ENCODE data around the gene MYO1H.

The MYO1H gene

DNA sequence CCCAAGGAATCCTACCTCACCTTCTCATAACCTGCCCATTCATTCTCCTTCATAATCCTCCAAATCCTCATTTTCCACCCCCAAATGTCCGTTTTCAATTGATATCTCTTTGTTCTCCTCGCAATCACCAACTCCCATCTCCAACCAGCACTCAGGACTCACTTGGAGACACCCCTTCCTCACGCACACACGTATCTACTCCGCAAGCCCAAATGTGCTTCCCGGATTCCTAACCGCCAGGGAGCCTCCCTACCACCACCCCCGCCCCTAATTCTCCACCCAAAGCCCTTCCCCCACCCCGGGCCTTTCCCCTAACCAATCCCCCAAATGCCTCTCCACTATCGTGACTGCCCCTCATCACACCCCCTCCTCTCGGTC is 129.1 kb downstream of the MYO1H start:
- no peak for DNase-seq

- peak; percentile 95 for DNase-seq
Observed at GRCh38 chr12:109477185-109477962, 129.7 kb downstream of the MYO1H start, which contains the start of the genes KCTD10 and UBE3B. TSS of gene KCTD10 (minus strand) at chr12:109477300. CDS start at chr12:109477262, 38 bp downstream. TSS of gene UBE3B (plus strand) at chr12:109477634. CDS start at chr12:109483552, 5,918 bp downstream.

- DNase-seq: no peak
Observed at GRCh38 chr12:109477963-109478315, 130.2 kb downstream of the MYO1H start.

DNA sequence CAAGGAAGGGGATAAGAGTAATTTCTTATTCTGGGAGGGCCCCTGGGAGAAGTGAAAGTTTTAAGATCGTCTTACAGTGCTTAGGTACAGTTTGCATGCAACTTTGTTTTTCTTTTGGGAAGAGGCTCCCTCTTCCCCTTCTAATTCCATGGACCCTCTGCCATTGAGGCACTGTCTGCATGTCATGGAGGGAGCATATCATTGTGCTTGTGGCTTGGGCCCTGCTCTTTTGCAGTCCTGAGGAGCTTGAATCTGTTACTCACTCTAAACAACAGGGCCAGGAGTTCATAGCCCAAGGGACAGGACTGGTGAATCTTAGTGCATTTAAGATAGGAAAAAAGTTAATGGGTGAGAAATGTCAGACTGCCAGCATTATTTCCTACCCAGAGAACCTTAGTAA is 132.1 kb downstream of the MYO1H start:
- DNase-seq: no peak

- no peak for DNase-seq
Observed at GRCh38 chr12:109480356-109480755, 132.7 kb downstream of the MYO1H start.

GRCh38 chr12:109481863-109482262 is 134.2 kb downstream of the MYO1H start:
- DNase-seq: no peak

DNA sequence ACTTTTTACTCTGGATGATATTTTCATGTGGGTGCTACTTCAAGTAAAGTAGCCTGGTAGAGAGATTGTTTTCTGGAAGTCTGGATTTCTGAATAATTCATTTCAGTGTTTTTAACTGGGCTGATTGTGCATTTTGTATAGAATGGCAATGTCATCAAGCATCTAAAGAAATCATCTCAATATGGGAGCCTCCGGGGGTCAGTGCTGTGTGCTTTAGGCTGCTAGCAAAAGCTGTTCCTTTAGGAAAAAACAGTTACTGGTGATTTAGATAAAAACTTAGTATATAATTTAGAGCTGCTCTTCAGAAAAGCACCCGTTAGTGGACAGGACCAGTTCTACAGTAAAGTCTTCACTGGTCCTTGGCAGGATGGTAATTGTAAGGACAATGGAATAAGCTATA is 134.8 kb downstream of the MYO1H start:
- DNase-seq: no peak

- no peak for DNase-seq
Observed at GRCh38 chr12:109482894-109483293, 135.2 kb downstream of the MYO1H start.

DNA sequence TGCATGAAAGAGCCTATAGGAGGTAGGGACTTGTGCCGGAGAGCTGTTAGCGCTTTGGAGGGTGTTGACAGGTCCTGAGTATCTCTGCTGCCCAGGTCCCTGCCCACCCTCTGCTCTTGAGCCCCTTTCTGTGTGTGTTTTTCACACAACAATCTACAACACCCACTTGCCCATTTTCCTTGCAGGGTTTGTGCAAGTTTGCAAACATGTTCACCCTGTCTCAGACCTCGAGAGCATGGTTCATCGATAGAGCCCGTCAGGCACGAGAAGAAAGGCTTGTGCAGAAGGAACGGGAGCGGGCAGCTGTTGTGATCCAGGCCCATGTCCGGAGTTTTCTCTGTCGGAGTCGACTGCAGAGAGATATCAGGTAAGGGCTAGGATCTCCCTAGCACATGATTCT is 135.6 kb downstream of the MYO1H start:
- no peak for DNase-seq

- no peak for DNase-seq
Observed at GRCh38 chr12:109485201-109485600, 137.5 kb downstream of the MYO1H start.

DNA sequence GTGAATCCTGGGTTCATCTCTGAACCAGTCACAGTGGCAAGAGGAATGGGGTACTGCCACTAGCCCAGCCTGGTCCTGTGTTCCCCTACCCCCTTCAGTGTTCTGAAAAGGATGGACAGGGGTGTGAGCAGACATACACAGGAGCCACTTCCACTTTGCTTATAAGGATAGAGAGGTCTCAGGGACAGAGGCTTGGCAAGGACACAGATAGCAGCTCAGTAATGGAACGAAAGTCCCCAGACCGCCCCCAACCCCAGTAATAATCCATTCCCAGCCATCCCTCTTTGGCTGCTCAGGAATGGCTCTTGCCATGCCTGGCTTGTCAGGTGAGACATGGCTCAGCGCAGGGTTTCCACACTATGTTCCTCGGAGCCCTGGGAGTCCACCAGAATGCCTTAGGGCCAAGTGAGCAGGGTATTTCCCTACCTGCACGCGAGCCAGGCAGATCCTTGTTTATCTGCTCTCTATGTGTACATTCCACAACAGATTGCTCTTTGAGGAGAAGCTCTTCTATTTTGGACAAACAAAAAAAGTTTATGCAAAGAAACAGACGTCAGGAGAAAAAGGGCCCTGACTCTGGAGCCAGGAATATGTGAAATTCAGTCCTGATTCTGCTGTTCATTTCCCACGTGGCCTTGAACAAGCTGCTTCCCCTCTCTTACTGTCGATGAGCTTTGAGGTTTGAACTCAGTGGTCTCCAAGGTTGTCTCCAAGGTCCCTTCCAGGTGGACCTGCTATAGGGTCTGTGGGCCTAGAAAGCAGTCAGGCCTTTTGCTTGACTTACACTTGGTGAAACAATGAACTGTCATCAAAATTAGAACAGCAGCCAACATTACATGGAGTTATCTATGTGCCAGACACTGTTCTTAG is 139.7 kb downstream of the MYO1H start:
- DNase-seq: no peak

- DNase-seq: no peak
Observed at GRCh38 chr12:109488051-109488665, 140.5 kb downstream of the MYO1H start.

GRCh38 chr12:109489016-109489954 is 141.6 kb downstream of the MYO1H start:
- DNase-seq: no peak

DNA sequence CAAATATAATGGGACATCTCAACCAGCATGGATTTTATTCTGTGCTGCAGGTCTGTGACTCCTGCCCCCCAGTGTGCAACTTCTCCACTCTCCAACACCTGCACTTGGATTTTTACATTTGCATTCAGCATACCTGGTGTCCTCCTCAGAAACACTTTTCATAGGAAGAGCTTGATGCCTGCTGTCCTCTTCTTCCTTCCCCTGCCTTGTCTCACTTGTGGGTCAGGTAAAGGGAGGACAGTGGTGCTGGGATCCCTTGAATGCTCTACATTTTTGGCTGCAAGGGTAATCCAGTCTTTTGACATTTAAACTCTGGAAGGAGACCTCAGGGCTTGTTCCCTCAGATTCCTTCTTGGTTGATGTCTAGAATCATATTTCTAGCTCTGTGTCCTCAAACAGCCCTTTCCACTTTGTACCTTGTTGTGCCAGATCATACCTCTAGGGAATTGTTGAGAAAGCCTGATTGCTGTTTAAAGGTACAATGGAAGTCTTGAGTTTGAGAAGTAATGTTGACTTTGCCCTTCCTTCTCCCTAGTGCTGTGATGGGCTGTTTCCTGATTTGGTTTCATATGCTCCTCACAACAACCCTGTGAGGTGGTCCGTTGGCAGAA is 142.4 kb downstream of the MYO1H start:
- DNase-seq: no peak

DNA sequence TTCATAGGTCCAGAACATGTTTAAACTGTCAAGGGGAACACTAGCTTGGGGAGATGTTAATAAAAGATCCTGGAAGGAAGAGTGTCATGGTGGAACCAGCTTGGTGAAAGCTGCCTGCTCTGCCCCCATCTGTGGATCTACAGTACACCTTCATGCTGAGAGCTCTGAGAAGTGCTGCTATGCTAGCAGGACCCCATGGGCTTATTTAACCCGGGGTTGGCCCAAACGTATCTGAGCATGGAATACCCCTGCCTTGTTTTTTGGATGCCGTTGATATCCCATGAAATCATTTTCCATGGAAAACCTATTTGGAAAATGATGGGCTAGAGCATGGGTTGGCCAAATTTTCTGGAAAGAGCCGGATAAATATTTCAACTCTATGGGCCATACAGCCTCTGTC is 144.0 kb downstream of the MYO1H start:
- DNase-seq: no peak

DNA sequence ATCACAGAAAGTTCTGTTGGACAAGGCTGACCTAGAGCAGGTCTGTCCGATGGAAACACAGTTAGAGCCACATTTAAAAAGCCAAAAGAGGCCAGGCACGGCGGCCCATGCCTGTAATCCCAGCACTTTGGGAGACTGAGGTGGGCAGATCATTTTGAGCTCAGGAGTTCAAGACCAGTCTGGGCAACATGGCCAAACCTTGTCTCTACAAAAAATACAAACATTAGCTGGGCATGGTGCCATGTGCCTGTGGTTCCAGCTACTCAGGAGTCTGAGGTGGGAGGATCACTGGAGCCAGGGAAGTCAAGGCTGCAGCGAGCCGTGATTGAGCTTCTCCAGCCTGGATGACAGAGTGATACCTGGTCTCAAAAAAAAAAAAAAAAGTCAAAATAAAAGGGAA is 144.7 kb downstream of the MYO1H start:
- DNase-seq: no peak

DNA sequence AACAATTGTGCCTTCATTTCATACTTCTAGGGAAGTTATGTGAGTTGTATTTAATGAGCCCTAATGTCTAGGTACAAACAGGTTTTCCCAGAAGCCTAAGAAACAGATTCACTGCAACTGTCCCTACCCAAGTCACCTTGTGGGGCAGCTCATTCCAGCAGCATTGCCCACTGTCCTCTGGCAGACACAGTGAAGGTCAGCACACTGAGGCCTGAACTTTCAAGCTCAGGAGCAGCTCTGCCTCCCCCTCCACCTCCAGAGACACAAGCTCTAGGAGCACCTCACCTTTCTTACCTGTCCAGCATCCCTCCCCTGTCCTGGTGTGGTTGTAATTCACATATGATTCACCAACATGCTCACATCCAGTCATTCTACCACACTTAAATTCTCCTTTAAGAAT is 145.4 kb downstream of the MYO1H start:
- DNase-seq: no peak

DNA sequence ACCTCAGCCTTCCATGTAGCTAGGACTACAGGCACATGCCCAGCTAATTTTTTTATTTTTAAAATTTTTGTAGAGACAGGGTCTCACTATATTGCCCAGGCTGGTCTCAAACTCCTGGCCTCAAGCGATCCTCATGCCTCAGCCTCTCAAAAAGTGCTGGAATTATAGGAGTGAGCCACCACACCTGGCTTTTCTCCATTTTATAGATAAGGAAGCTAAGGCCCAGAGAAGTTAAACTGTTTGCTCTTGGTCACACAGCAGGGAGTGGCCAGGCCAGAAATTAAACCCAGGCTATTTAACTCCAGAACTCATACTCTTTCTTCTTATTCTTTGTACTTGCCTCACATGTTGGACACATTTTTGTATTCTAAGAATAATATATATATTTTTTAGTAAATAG is 146.2 kb downstream of the MYO1H start:
- DNase-seq: no peak

DNA sequence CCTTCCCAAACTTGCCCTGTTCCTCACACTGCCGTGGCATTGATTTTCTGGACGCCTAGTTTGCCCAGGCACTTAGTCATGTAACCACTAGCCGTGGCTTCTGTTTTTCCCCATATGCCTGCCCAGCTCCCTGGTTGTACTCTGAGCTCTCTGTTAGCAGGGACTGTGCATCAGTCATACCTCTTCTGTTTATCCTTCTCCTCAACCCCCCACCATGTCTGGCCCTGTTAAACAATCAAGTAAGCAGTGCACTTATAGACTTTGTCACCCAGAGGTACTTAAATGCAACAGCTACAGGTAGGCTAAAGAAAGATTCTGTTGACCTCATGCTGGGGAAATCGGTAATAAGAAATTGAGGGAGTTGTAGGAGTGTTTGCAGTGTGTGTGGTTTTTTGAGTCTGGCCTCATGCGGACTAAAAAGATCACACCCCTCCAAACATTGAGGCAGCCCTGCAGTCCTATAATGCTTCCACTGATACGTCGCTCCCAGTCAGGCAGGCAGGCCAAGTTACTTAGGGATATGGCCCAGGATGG is 146.7 kb downstream of the MYO1H start:
- no peak for DNase-seq

DNA sequence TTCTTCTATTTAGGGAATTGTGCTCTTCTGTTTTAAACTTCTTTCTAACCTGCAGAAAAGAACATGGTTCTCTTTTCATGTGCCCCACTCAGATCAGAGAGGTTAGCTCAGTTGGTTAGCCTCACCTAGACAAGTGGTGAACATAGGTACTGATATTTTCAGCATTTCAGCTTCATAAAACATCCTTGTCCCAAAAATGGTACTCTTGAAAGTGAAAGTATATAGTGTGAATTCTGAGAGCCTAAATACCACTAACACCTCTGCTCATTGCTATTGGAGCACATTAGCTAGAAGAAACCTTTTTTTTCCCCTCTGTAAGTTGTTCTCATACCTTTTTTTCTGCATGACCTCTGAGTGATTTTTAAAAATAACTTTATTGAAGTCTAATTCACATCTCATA is 147.3 kb downstream of the MYO1H start:
- DNase-seq: no peak

DNA sequence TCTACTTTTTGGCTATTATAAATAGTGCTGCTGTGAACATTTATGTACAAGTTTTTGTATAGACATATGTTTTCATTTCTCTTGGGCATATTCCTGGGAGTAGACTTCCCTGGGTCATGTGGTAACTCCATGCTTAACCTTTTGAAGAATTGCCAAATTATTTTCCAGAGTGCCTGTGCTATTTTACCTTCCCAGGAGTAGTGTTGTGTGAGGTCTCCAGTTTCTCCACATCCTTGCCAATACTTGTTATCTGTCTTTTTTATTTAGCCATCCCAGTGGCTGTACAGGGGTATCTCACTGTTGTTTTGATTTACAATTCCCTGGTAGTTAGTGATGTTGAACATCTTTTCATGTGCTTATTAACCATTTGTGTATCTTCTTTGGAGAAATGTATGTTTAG is 148.6 kb downstream of the MYO1H start:
- no peak for DNase-seq

DNA sequence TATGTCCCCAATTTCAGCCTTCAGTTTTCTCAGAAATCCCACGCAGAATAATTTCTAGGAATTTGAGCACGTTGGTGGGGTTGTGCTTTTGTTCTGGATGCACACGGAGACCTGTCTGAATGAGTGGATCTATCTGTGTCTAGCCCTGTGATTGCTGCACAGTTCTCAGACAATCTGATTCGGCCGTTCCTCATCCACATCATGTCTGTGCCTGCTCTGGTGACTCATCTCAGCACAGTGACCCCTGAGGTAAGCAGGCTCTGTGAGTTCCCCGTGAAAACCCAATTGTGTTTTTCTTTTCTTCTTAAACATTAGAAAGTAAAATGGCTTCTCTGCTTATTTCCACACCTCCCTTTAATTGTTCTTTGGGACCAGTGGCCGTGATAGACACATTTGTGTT is 150.0 kb downstream of the MYO1H start:
- no peak for DNase-seq
